Activated CD4-positive, alpha-beta T cell treated with anti-CD3 and anti-CD28 coated beads, Interleukin-2, amount 50 U/mL, for 16 hours (primary cell): Measurements from ENCODE around the gene SELPLG.
"Not testable (repeated sequence)": the region's sequence is repeated elsewhere in the genome, so short reads cannot be mapped to it uniquely, and the experiment has no call there.

Experiments used
- DNase-seq: peaks from one replicate; pipeline ENCODE4 v3.0.0-alpha.2; 2020

The SELPLG gene

DNA sequence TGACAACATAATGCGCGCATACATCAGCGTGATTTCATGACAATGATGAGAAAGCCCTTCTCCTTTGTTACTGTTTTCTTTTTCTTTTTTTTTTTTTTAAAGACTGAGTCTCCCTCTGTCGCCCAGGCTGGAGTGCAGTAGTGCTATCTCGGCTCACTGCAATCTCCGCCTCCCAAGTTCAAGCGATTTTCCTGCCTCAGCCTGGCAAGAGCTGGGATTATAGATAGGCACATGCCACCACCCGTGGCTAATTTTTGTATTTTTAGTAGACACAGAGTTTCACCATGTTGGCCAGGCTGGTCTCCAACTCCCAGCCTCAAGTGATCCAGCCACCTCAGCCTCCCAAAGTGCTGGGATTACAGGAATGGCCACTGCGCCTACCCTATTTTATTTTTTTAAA is 20.9 kb upstream of the SELPLG start:
- DNase-seq = not testable (repeated sequence)

DNA sequence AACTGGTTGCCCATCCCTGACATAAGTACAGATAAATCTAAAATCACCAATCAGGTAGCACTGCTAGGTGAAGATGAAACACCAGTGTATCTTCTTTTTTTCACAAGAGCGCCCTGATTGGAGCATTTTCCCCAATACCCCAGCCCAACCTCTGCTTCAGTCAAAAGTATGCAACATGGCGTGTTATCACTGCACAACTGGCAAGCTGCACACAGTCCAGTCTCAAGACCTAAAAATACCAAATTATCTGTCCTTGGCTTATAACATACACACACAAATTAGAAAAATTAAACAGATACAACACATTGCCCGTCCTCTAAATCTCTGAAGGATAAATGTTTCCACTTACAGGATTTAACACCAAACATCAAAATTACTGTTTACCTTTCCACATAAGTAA is 20.2 kb upstream of the SELPLG start:
- DNase-seq = no peak

DNA sequence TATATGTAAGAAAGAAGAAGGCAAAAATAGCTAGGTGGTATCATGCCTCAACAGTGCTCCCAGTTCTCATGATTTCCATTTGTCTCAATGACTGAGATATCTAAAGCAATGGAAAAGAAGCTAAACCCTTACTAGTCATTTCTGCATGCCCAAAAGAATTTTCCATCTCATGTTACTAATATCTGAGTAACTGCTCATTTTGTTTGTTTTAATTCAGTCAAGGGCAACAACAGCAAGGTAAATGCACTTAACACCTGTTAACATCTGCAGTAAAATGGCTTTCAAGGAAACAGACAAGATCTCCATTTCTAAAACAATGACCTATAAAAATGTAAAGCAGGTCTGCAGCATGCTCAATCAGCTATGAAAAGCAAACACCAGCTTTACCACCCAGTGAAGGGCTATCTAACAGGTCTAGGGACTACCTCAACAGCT is 19.4 kb upstream of the SELPLG start:
- DNase-seq = no peak

DNA sequence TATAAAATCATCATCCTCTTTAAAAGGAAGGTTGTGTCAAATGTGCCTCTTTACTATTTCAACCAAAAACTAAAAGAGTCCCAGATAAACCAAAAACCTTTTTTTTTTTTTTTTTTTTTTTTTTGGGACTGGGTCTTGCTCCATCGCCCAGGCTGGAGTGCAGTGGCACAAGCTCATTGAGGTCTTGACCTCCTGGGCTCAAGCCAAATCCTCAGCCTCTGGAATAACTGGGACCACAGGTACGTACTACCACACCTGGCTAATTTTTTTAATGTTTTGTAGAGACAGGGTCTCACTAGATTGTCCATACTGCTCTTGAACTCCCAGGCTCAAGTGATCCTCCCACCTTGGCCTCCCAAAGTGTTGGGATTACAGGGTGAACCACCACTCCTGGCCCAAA is 16.4 kb upstream of the SELPLG start:
- no peak for DNase-seq

DNA sequence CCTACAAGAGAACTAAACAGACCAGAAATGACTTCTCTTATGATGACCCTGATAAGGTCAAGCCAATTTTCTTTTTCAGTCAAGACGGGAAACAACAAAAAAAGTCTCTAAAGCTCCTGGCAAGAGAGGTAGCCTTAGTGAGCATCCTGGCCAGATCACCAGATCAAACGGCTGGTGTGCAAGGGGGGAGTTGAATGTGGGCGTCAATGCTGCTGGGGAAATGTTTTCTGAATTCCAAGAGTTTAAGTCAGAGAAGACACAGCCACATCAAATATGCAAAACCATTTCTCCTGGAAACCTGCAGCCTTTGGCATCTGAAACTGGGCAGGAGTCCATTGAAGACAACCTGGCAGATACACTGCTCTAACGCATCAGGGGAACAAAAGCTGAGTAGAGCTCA is 16.0 kb upstream of the SELPLG start:
- no peak for DNase-seq

DNA sequence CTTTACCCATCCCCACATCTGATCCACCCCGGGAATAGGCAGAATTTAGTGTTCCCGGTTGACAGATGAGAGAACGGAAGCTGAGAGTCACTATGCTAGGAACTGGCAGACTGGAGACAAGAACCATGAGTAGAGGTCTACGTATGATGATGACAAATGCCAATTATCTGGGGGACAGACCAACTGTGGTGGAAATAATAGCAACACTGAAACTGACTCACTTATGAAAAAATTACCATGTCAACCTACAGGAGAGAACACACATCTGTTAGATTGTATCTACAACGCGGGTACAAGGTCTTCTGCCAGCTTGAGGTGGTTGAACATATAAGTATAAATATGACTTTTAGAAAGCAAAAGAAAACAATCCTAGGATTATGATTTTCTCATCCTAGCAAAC is 15.4 kb upstream of the SELPLG start:
- no peak for DNase-seq

DNA sequence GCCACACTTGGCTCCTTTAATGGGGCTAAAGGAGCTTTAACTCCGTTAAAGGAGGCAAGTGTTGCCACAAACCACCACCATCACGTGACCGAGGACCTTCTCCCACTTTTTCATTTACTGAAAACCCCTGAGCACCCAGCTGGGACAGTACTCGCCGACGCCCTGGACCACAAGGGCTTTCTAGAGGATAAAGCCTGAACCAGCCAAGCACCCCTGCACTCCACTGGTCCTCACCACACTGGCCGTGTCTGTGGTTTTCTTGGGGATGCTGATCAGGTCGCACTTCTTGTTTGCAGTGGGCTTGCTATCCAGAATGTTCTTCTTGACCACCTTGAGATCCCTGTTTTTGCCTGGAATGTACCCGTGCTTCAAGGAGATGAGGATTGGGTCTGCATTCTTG is 14.7 kb upstream of the SELPLG start:
- no peak for DNase-seq

DNA sequence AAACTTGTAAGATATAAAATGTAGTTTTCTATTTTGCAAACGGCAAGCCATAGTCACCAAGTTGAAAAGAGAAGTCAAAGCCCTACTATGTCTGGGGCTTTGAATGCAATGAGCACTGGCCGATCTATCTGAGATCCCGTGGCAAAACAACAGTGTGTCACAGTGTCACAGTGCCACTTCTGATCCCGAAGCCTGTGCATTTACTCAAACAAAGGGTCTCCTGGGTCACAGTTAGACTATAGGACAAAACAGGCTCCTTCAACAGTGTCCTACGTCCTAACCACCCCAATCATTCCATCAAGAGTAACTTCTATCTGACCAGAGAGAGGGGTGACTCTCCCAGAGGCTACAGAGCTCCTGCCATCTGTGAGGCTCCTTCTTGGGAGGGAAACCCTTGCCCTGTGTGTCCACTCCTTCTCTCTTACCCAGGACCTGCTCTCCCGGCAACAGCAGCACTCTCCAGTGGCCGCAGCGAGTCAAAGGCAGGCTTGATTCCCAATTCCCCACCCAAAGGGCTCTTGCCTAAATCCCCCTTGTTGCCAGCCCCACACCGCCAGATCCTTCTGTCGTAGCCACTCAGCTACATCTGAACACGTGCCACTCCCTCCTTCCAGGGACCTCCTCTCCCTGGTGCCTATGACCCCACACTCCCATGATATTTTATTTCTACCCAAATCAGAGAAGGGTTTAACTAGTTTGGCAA is 14.0 kb upstream of the SELPLG start:
- no peak for DNase-seq

DNA sequence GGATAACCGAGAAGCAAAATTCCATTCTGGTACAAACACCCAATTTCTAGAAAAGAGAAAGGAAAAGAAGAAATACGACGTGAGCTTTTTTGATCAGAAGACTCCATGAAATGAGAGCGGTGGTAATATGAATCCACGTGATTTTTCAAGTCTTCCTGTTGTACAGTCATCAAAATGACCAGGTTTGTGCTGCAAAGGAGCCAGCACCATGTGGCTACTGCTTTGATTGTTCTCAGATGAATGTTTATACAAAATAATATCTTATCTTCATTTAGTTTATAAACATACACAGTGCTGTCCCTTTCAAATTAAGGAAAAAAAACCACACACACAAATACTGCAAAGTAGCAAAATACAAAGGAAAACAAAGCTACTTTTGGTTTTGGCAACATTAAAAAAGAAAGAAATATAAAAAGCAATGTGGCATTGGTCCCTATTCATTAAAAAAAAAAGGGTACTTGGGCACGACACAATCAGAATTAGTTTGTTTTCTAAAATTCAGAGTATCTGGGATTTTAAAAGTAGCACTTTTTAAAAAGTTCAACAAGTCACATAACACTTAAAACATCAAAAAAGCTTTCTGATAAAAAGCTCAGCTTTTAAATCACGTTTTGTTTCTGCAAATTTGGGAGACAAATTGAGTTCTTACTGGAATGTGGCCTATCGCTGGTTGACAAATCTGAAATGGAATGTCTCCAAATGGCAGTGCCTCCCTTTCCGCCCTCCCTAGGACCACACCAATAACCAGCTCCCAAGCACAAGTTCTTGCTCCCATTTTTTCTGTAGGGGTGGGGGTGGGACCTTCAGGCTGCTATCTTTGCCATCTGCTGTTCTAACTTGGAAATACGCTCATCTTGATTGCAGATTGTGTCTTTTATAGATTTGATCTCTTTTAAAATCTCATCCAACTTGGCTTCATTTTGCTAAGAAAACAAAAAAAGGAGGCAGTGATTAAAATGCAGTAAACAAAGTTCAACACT is 13.2 kb upstream of the SELPLG start:
- DNase-seq = no peak

DNA sequence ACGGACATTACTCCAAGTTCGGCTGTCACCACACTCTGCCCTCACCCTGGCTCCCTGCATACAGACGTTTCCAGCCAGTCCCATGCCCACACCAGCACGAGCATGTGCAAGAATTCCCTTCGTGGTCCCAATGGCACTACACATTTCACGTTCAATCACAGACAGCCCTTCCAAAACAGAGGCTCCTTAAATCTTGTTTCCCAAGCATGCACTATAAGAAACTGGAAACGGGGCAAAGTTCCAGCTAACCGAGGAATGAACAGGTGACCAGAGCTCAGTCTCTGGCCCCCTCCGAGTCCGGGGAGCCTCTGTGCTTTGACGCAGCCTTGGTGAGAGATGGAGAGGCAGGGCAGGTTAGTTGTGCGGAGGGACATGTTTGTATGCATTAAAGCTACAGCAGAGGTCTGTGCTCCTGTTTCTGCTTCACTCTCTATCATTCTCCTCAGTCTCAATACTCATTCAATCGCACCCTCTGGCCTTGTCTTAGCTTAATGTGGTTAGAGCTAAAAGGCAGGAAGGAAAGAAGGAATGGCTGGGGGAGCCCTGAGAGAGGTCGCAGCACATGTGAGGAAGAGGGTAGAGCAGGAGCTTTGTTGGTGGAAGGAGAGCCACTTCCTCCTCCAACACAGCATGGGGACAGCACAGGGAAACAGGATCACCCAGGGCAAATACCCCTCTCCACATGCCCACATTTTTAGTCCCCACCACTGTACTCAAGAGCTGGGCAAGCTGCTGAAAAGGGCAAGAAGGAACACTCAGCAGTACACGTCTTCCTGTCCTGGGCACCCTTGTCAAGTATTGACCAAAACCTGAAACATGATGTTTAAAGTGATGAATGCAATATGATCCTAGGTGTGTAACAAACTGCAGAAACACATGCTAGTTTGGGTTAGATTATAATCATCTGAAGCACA is 12.2 kb upstream of the SELPLG start:
- no peak for DNase-seq

DNA sequence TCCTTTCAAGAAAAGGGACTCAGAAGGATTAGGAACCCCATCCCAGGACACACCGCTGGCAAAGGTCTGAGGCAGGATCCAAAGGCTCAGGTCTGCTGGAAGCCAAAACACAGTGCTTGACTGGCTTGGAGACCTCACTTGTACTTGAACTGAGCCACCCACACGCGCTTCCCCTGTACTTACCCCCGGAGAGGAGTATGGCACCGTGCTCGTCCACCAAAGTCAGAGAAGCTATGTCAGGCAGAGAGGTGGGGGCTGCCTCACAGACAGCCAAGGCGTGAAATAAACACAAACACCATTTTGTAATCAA is 11.1 kb upstream of the SELPLG start:
- no peak for DNase-seq

DNA sequence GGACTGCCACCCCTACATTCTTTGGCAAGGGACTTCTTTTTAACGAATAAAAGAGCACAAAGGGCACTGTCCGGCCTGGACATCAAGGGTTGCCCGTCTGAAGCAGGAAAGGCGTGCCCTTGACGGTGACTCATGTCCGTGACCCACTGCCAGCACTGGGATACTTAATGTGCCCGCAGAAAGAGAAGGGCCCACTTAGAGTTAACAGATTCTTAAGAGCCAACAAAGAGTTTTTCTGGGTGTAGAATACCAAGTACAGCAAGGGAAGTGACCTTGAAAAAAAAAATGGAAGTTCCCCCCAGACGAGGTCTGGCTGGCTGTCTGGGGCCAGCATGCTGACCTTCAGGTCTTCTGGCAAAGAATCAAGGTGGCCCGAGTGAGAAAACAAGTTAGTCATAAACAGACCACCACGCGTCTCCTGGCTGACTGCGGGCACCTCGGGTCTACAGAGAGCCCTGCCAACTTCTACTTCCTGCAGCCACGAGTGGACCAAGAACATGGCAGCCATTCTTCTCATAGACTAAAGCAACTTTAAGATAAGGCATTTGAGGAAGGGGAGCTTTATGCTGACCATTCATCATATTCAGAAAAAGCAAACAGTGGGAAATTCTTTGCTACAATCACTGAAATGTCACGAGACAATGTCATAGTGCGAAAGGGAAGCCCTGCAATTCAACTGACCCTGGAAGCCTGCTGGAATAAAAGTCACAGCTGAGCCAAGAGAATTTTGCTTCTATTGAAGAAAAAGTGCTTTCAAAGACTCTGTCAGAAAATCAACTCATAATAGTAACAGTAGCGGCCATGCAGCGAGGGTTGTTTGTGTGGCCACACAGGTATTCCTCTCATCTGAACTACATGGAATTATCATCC is 10.5 kb upstream of the SELPLG start:
- no peak for DNase-seq

DNA sequence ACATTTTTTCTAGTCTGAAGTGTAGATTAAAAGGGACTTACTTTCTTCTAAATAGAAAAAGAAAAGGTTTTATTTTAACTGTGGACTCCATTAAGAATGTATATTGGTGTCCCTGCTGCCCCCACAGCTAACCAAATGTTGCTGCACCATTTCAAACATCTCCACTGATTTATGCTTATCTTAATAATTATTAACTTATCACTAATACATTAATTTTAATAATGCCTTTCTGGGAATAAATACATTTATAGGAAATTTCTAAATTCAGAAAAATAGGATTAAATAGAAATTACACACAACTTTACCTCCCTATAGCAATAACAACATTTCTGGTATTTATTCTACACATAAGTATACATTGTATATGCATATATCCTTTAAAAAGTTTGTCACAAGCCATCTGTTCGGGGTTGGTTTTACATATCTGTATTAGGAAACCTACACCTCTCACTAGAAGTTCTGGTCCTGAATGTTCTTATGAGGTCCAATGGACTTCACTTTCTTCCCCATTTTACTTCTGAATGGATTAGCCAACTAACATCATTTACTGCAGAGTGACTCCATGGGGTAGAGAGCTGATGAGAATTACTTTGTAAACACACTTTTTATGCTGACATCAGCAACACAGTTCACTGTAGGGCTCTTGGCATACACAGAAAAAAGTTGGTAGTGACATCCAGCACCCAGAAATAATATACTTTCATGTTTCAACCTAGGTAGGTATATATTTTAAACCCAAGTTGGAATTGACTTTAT is 9.4 kb upstream of the SELPLG start:
- DNase-seq = no peak

DNA sequence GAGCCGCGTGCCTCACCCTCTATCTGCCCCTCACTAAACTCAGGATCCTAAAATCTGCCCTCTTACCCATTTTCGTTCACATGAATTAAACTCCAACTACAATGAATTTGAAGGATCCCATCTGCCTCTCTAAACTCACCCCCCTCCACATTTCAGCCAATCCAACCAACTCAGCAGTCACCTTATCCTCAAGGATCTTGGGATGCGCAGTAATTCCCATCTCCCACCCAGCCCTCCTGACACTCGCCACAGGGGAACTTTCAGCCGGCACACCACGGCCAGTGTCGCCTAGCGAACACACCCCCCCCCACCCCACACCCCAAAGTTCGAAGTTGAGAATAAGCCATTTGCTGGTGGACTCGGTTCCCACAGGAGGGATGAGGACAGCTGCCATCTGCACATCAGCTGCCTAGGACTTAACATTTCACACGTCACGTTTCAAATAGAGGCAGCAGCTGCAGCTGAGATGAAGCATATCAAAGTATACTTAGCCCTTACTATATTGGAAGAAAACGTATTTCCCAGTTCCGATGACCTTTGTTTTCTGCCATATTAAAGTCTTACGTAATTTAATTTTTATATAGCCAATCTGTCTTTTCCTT is 8.7 kb upstream of the SELPLG start:
- no peak for DNase-seq

DNA sequence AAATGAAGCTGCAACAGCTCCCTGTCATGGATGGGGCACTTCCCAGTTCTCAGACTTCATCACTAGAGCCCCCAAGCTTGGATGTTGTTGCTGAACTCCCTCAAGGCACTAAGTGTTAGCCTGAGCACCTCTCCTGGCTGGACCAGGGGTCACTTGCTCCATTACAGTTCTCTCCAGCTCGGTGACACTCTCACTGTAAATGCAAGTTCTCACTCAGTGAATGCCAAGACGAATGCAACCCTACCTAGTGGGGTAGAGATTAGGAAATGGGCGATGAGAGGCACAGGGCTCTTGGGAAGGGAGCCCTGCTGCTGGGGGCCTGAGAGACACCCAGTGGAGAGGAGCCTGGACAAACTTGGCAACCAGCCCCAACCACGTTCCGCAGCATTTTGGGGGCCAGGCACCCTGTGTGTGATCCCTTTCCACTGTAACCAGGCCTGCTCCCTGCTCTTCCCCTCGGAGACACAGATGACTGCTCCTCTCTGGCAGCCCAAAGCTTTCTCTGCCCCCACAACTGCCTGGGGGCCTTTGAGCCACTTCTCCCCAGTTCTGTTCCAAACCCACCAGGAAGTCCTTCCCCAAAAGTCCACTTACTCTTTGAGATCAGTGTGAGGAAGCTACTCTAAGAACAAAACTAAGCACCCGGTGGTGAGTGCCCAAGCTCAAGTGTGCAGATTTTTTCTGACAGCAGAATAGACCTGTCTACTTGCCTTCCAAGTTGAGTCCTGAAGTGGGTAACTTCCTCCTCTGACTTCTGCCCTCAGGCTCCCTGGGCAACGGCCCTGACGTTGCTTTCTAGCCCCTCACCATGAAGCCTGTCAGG is 8.0 kb upstream of the SELPLG start:
- DNase-seq = no peak

DNA sequence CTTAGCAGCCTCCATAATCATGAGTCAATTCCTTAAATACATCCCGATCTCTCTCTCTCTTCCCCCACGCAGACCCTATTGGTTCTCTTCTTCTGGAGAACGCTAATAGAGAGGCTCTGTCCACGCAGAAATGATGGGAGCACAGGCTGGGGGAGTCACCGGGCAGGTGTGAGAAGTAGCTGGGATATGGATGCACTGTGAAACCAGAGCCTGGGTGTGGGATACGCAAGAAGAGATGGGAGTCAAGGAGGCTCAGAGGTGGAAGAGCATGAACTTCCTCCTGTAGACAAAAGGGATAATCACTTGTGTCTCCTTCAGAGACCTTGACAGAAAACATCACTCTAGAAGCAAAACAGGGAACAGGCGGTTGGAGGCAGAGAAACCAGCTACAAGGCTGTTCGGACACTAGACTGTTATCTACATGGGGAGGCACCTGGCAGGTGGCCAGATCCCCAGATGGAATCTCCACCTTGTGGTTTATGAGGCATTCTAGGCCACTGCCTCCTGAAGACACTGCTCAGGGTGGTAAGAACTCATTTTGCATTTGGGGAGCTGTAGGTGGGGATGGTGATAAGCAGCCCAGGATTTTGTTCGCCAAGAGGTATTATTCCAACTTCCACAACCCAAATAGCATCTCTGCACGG is 7.2 kb upstream of the SELPLG start:
- no peak for DNase-seq

DNA sequence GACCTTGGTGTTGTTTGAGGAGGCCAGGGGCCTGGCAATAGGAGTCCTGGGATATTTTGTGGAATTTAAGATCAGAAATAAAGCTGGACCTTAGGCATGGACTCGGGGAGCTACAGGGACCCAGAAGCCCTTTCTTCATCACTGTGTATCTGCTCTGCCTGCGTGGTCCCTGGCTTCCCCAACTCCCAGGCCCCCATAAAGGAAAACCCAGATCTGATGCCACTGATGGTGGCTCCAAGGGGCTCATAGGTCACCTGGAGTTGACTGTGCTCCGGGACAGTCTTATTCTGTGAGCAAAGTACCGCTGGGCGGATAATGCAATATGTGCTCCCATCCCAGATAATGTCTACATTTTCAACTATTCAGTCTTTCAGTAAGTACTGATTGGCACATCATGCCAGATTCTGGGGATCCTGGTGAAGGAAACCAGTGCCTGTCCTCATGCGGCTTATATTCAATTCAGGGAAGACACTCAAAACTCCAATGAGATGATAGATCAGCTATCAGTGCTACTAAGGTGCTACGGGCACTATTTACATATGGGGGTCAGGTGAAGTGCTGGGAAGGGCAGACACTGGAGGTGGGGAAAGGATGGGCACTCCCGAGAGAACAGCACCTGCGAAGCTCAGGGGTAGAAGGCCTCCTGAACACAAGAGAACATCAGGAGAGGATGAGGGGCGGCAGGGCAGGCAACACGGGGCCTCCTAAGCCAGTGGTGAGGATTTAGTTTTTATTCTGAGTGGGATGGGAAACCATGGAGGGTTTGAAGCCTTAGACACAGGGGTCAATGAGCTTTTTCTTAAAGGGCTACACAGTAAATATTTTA is 5.5 kb upstream of the SELPLG start:
- no peak for DNase-seq

DNA sequence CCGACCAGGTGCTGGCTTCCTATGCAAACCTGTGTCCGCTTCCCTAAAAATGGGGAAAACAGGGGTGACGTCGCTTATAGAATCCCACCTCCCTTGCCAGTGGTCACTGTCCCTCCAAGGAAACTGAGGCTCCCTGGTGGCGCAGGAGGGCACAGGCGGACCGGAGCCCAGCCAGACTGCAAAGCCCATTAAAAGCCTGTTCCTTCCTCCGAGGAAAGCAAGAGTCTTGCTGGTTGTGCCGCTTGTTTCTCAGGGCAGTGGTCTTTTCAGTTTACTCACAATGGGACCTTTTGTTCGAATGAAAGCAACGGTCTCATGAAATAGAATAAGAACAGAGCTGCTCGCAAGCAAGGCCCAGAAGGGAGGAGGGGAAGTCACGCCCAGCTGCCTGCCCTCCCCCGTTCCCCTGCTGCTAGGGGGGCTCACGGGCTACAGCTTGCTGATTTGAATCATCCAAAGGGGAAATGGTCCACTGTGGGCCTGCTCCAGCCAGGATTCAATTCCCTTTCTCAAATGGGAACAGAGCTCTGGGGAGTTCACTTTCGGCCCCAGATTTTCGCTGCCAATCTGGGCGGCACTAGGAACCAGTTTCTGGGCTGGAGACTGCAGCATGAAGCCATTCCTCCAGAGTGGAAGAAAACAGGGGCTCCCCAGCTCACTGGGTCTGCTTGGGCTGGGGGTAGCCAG is 4.6 kb upstream of the SELPLG start:
- DNase-seq = no peak
